Neural cell (in vitro differentiated cells): ENCODE measurements around the gene AP1S3. TPM values are rescaled to one million over a fixed set of nuclear protein-coding genes. Genes with fewer than 3 reads are reported as not detected.

Source experiments
- polyA plus RNA-seq: library from polyadenylated mRNA; depleted of rRNA; stranded (reverse); fragments of >200 nt; gene quantifications from 2 replicates; pipeline ENCODE4 v1.2.3, GENCODE V29; 2014

The AP1S3 gene
- polyA plus RNA-seq, 1 donor from 2014 or later, result 2.7 TPM

Other genes starting within 250 kb of the AP1S3 start
- 30.5 and 37.3 TPM in 2 replicates for gene SCG2, start 235.2 kb downstream of the AP1S3 start, polyA plus RNA-seq
- gene WDFY1, start 107.8 kb upstream of the AP1S3 start, polyA plus RNA-seq, result 49.4 and 51.2 TPM in 2 replicates
- gene MRPL44, start 119.9 kb upstream of the AP1S3 start, polyA plus RNA-seq, result 64.1 and 70.6 TPM in 2 replicates
- 38.5 and 40.1 TPM in 2 replicates for gene SERPINE2, start 201.7 kb upstream of the AP1S3 start, polyA plus RNA-seq